KBM-7 (cell line): ENCODE results near the gene GNAI1.
A peak's percentile ranks its signal among the peaks of the same experiment; 100 is the strongest.

ENCODE experiments used
- DNase-seq: peaks from one replicate; pipeline ENCODE4 v3.0.0-alpha.2; 2015
- in situ Hi-C: fragments of 300-500 bp; cut with MboI; formaldehyde crosslinking; loops from 2 replicates; pipeline ENCODE4 v1.14.3; 2020; ENCODE audit warnings: low sequenced_read_pairs, low pct_unique_long_range_greater_than_20kb, mixed read lengths

GNAI1 gene

DNA sequence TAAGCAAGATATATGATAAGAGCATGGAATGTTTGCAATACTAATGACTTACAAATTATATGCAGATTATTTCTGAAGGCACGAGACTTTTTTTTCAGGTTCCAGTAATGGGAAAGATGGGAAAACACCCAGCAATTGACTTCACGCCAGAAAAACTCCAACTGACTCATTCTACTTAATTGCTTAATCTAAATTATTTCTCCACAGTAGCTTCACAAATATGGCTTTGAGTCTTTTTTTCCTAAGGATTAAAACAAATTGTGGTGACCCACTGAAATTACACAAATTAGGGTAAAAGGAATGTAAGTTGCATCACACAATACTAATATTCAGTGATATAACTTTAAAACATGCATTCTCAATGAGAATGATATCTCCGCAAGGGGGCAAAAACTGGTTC lies 138.7 kb downstream of the GNAI1 start:
- no peak for DNase-seq
- in situ Hi-C loops, result no loop called here

DNA sequence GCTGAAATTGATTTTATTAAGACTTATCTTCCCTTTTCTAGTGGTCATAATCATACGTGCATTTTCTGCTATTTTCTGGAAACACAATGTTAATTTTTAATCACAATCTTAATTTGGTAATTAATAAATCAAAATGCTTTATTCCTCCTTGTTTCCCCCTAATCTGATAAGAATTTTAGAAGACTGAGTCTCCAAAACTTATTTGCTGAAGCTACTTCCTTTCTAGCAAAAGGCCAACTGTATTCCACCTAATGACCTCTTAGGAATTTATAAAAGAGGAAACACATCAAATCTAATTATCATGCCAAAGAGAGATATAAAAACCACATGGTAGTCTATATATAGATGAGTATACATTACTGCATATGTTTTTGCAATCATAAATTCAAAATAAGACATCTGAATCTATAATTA lies 140.6 kb downstream of the GNAI1 start:
- in situ Hi-C loops, result no loop called here
- DNase-seq, result peak; percentile 7
